Measurements from ENCODE around the gene SRRM2. TPM values are rescaled to one million over a fixed set of nuclear protein-coding genes. Genes with fewer than 3 reads are reported as not detected.

The SRRM2 gene
- total and polyA plus RNA-seq, 2 donors, result 42.4 to 690 TPM

DNA sequence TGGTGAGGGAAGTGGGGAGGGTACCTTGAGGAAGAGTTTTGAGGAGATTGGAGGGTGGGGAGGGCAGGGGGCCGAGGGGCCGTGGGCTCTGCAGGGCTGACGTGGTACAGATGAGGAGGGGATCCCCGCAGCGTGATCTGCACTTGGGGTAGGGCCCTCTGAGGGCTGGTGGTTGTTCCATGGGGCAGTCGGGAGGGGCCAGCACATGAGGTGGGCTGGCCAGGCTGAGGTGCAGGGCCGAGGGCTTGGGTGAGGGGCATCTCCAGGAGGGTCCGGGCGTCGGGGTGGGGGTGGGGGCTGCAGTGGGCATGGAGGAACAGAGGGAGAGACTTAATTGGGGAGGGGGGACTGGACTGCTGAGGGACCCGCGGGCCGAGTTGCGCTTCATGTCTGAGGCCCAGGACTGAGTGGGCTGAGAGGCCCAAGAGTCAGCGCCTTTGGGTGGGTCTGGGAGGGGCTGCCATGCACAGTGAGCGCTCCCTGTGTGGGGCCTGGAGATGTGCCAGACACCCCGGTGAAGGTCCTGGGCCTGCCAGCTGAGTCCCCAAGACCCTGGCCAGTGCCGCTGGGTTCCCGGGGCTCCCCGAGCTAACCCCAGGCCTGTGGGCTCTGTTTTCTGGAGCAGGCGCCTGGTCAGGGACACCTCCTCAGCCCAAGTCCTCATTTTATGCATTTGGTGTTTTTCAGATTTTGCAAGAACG, 45.7 kb upstream of the SRRM2 start:
- Histone ChIP-seq H3K36me3 (ENCODE audit: control insufficient read depth in 2 of 2, insufficient read depth in 2 of 2, low read length in 1 of 2) (peaks cover 38 to 76% of the 10 kb centered on the region in 2 donors), H3K4me1 (ENCODE audit: control insufficient read depth in 2 of 2, insufficient read depth in 2 of 2, low read length in 2 of 2) (no peaks in the 10 kb centered on the region), H3K27me3 (ENCODE audit: control insufficient read depth in 2 of 2, insufficient read depth in 1 of 2, low read length in 1 of 2) (no peaks in the 10 kb centered on the region), H3K9me3 (ENCODE audit: control insufficient read depth in 2 of 2, insufficient read depth in 1 of 2, low read length in 1 of 2) (no peaks in the 10 kb centered on the region), H3K27ac (ENCODE audit: low read depth in 1 of 2, low read length in 1 of 2) (no peak overlapping the region), H3K4me3 (ENCODE audit: low read length in 2 of 2) (no peak overlapping the region)
- 97% methylated on average over 22 of the region's 22 CpGs for WGBS
- no peak for DNase-seq (ENCODE audit: low read depth in 6 of 9, low spot score in 9 of 9)

DNA sequence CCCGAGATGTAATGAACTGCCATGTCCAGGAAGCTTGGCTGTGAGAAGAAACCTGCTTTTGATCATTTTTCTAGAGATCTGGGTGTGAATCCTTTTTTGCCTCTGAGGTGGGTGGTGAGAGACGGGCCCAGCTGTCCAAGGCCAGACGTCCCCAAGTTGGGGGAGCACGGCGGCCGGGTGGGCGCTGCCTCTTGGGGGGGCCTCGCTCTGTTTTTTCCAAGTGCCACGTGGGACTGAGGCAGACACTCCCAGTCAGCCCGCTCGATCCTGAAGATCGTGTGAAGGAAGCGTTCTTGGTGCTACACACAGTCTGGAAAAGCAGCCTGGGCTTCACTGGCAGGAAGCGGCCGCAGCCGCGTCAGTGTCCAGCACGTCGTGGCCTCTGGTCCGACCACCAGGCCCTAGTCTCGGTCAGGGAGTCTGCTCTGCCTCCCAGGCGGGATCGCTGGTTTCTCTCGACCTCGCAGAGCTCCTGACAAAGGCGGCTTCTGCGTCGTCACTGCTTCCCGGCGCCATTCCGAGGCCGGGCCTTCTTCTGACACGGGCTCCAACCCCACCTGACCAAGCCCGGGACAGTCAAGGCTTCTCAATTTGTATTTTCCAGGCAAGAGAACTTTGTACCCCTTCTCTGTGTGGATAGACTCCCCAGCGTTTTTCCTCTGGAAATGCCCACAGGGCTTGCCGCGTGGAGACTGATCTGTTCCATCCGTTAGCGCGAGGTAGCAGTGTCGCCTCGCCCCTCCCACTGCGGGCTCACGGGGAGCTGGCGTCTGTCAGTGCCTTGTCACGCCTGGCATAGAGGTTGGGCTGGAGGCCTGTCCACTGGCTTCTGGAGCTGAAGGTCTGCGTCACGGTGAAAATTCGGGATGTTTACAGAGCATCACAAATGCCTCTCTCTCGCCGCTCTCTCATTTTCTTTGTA, 44.8 kb upstream of the SRRM2 start:
- Histone ChIP-seq H3K9me3 (ENCODE audit: control insufficient read depth in 2 of 2, insufficient read depth in 1 of 2, low read length in 1 of 2) (no peaks in the 10 kb centered on the region), H3K36me3 (ENCODE audit: control insufficient read depth in 2 of 2, insufficient read depth in 2 of 2, low read length in 1 of 2) (peaks cover 29 to 67% of the 10 kb centered on the region in 2 donors), H3K4me1 (ENCODE audit: control insufficient read depth in 2 of 2, insufficient read depth in 2 of 2, low read length in 2 of 2) (no peaks in the 10 kb centered on the region), H3K27me3 (ENCODE audit: control insufficient read depth in 2 of 2, insufficient read depth in 1 of 2, low read length in 1 of 2) (no peaks in the 10 kb centered on the region), H3K27ac (ENCODE audit: low read depth in 1 of 2, low read length in 1 of 2) (no peak overlapping the region), H3K4me3 (ENCODE audit: low read length in 2 of 2) (no peak overlapping the region)
- no peak for DNase-seq (ENCODE audit: low read depth in 6 of 9, low spot score in 9 of 9)
- 97% methylated on average over 51 of the region's 51 CpGs for WGBS

DNA sequence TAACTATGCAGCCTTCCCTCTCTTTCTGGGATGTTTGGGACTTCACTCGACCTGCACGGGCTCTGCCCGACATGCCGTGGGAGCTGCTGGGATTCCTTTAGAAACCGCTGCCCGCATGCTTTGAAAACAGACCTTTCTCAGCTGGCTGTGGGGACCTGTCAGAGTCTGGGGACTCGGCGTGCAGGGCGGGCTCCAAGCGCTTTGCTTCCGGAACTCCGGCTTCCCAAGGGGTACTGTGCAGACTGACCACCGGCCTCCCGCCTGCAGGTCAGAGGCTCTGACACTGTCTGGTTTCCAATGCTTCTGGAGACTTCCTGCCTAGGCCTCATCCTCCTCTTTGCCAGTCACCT, 44.2 kb upstream of the SRRM2 start:
- H3K27ac ChIP-seq (ENCODE audit: low read depth in 1 of 2, low read length in 1 of 2), result no peak overlapping the region
- H3K4me3 ChIP-seq (ENCODE audit: low read length in 2 of 2), result no peak overlapping the region
- H3K4me1 ChIP-seq (ENCODE audit: control insufficient read depth in 2 of 2, insufficient read depth in 2 of 2, low read length in 2 of 2), result no peaks in the 10 kb centered on the region
- no peak for DNase-seq (ENCODE audit: low read depth in 6 of 9, low spot score in 9 of 9)
- 98% methylated on average over 14 of the region's 14 CpGs for WGBS
- no peaks in the 10 kb centered on the region for H3K27me3 ChIP-seq (ENCODE audit: control insufficient read depth in 2 of 2, insufficient read depth in 1 of 2, low read length in 1 of 2)
- no peaks in the 10 kb centered on the region for H3K9me3 ChIP-seq (ENCODE audit: control insufficient read depth in 2 of 2, insufficient read depth in 1 of 2, low read length in 1 of 2)
- peaks cover 27 to 61% of the 10 kb centered on the region in 2 donors for H3K36me3 ChIP-seq (ENCODE audit: control insufficient read depth in 2 of 2, insufficient read depth in 2 of 2, low read length in 1 of 2)

DNA sequence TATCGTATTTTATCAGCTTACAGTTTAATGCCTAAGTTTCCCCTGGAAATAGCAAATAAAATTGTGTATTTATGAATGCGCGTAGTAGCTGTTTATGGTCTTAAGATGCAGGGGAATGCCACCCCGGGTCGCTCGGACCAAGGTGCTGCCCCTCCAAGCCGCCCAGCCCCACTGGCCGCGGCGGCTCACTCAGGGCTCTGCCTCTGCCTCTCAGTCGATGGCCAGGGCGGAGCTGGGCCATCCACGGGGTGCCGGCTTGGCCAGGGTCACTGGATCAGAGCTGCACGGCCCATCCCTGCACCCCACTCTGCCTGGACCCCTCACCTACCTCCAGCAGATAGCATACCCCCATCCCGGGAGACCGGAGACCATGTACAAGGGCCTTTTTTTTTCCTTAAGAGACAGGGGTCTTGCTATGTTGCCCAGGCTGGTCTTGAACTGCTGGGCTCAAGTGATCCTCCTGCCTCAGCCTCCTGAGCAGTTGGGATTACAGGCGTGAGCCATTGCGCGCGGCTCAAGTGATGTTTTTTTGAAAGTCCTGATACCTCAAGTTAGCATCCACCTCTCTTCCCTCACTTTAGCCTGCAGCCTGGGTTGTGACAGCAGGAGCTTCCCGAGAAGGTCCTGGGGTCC, 43.4 kb upstream of the SRRM2 start:
- peaks cover 0 to 2% of the 10 kb centered on the region in 2 donors for H3K27me3 ChIP-seq (ENCODE audit: control insufficient read depth in 2 of 2, insufficient read depth in 1 of 2, low read length in 1 of 2)
- H3K4me3 ChIP-seq (ENCODE audit: low read length in 2 of 2), result no peak overlapping the region
- no peaks in the 10 kb centered on the region for H3K4me1 ChIP-seq (ENCODE audit: control insufficient read depth in 2 of 2, insufficient read depth in 2 of 2, low read length in 2 of 2)
- no peak overlapping the region for H3K27ac ChIP-seq (ENCODE audit: low read depth in 1 of 2, low read length in 1 of 2)
- H3K36me3 ChIP-seq (ENCODE audit: control insufficient read depth in 2 of 2, insufficient read depth in 2 of 2, low read length in 1 of 2), result peaks cover 27 to 55% of the 10 kb centered on the region in 2 donors
- 98% methylated on average over 22 of the region's 22 CpGs for WGBS
- H3K9me3 ChIP-seq (ENCODE audit: control insufficient read depth in 2 of 2, insufficient read depth in 1 of 2, low read length in 1 of 2), result no peaks in the 10 kb centered on the region
- no peak for DNase-seq (ENCODE audit: low read depth in 6 of 9, low spot score in 9 of 9)

DNA sequence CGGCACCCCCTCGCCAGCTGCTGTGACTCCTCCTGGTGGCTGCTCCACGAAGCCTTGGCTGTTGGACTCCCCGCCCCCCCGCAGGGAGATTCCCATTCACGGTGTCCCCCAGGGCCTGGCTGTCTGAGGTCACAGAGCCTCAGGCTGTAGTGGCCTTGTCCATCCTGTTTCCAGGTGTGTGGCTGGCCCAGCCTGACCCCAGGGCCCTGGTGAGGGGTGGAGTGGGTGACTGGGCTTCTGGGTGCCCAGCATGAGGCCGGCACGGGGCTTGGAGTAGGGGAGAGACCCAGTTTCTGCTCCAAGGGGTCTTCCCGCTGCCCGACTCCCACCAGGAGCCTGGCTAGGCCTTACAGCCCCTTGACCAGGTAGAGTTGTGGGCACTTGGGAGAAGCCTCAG, 42.9 kb upstream of the SRRM2 start:
- WGBS, result 97% methylated on average over 10 of the region's 10 CpGs
- H3K27me3 ChIP-seq (ENCODE audit: control insufficient read depth in 2 of 2, insufficient read depth in 1 of 2, low read length in 1 of 2), result peaks cover 0 to 4% of the 10 kb centered on the region in 2 donors
- H3K36me3 ChIP-seq (ENCODE audit: control insufficient read depth in 2 of 2, insufficient read depth in 2 of 2, low read length in 1 of 2), result peaks cover 25 to 50% of the 10 kb centered on the region in 2 donors
- no peaks in the 10 kb centered on the region for H3K9me3 ChIP-seq (ENCODE audit: control insufficient read depth in 2 of 2, insufficient read depth in 1 of 2, low read length in 1 of 2)
- no peak overlapping the region for H3K4me3 ChIP-seq (ENCODE audit: low read length in 2 of 2)
- no peaks in the 10 kb centered on the region for H3K4me1 ChIP-seq (ENCODE audit: control insufficient read depth in 2 of 2, insufficient read depth in 2 of 2, low read length in 2 of 2)
- no peak overlapping the region for H3K27ac ChIP-seq (ENCODE audit: low read depth in 1 of 2, low read length in 1 of 2)
- DNase-seq (ENCODE audit: low read depth in 6 of 9, low spot score in 9 of 9), result no peak

DNA sequence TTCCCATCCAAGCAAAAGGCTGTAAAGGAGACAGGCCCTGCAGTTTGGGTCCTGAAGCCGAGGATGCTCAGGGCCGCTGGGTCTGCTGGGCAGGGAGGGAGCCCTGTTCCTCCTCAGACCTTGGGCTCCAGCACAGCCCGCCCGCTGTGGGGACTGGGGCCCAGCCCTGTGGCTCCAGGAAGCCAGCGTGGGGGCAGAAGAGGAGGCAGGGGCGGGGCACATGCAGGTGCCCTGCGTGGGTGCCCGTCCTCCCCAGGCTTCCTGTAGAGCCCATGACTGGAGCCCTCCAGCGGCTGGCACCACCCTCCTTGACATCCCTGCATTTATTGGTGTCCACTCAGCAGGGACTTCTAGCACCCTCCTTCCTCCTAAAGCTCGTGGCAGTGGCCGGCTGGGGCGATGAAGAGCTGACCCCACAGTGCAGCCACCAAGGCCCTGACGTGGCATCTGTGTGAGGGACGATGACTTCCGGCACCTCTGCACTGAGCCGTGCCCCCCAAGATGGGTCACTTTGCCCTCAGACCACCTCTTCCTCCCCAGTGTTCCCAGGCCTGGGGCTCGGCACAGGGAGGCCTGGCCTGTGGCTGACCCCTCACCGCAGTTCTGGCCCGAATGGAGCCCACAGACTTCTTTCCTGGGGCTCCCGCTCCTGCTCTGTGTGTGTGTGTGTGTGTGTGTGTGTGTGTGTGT, 42.3 kb upstream of the SRRM2 start:
- Histone ChIP-seq H3K36me3 (ENCODE audit: control insufficient read depth in 2 of 2, insufficient read depth in 2 of 2, low read length in 1 of 2) (peaks cover 24 to 44% of the 10 kb centered on the region in 2 donors), H3K27me3 (ENCODE audit: control insufficient read depth in 2 of 2, insufficient read depth in 1 of 2, low read length in 1 of 2) (peaks cover under 1 to 7% of the 10 kb centered on the region in 2 donors), H3K27ac (ENCODE audit: low read depth in 1 of 2, low read length in 1 of 2) (no peak overlapping the region), H3K4me1 (ENCODE audit: control insufficient read depth in 2 of 2, insufficient read depth in 2 of 2, low read length in 2 of 2) (peaks cover under 1 to 2% of the 10 kb centered on the region in 2 donors), H3K9me3 (ENCODE audit: control insufficient read depth in 2 of 2, insufficient read depth in 1 of 2, low read length in 1 of 2) (no peaks in the 10 kb centered on the region), H3K4me3 (ENCODE audit: low read length in 2 of 2) (no peak overlapping the region)
- DNase-seq (ENCODE audit: low read depth in 6 of 9, low spot score in 9 of 9), result no peak
- 94% methylated on average over 20 of the region's 20 CpGs for WGBS

DNA sequence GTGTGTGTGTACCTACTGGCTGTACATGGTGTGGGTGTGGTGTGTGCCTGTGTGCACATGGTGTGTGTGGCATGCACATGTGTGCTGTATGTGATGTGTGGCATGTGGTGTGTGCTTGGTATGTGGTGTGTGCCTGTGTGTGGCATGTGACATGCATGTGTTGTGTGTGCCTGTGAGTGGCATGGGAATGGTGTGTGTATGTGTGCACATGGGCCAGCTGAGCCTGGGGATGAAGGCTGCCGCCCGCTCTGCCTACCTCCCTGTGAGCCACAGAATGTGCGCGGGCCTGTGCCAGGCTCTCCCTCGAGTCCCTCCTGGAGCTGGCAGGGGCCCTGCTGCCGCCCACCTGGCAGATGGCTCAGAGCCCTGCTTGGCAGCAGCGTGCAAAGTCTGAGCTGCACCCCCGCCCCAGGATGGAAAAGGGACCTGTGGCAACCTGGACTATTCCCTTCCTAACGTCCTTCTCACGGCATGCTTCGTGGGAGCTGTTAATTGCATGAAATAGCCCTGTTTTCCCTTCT, 41.7 kb upstream of the SRRM2 start:
- no peak for DNase-seq (ENCODE audit: low read depth in 6 of 9, low spot score in 9 of 9)
- Histone ChIP-seq H3K27me3 (ENCODE audit: control insufficient read depth in 2 of 2, insufficient read depth in 1 of 2, low read length in 1 of 2) (peaks cover 3 to 9% of the 10 kb centered on the region in 2 donors), H3K27ac (ENCODE audit: low read depth in 1 of 2, low read length in 1 of 2) (no peak overlapping the region), H3K36me3 (ENCODE audit: control insufficient read depth in 2 of 2, insufficient read depth in 2 of 2, low read length in 1 of 2) (peaks cover 20 to 39% of the 10 kb centered on the region in 2 donors), H3K4me1 (ENCODE audit: control insufficient read depth in 2 of 2, insufficient read depth in 2 of 2, low read length in 2 of 2) (peaks cover 4 to 5% of the 10 kb centered on the region in 2 donors), H3K4me3 (ENCODE audit: low read length in 2 of 2) (no peak overlapping the region), H3K9me3 (ENCODE audit: control insufficient read depth in 2 of 2, insufficient read depth in 1 of 2, low read length in 1 of 2) (no peaks in the 10 kb centered on the region)
- 93% methylated on average over 11 of the region's 11 CpGs for WGBS

DNA sequence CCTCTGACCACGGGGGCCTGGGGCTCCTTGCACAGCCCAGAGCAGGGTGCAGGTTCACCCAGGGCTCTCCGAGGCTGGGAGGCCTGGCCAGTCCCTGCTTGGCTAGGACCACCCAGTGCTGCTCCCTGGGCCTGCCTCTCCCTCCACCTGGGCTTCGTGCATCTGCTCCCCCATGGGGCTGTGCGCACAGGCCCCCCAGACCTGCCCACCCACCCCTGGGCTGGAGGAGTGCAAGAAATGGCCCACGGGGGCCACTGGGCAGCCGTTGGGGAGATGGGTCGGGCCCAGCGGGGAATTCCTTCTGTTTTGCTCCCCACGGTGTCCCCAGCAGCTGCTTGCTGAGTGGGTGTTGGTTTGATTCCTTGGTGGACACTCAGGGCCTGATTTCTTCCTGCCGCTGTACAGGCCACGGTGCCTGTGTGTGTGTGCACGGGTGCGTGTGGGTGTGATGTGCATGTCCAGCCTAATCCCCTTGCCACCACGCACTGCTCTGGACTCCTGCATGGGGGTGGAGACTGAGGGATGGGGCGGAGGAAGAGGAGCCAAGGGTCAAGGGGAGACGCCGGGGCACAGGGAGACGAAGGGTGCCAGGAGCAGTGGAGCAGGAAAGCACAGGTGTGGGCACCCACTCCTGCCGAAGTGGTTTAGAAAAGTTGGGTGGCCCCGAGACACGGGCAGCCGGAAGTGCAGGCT, 40.9 kb upstream of the SRRM2 start:
- no peak overlapping the region for H3K27ac ChIP-seq (ENCODE audit: low read depth in 1 of 2, low read length in 1 of 2)
- H3K27me3 ChIP-seq (ENCODE audit: control insufficient read depth in 2 of 2, insufficient read depth in 1 of 2, low read length in 1 of 2), result peaks cover 3 to 15% of the 10 kb centered on the region in 2 donors
- peaks cover 5 to 7% of the 10 kb centered on the region in 2 donors for H3K4me1 ChIP-seq (ENCODE audit: control insufficient read depth in 2 of 2, insufficient read depth in 2 of 2, low read length in 2 of 2)
- peaks cover 16 to 33% of the 10 kb centered on the region in 2 donors for H3K36me3 ChIP-seq (ENCODE audit: control insufficient read depth in 2 of 2, insufficient read depth in 2 of 2, low read length in 1 of 2)
- H3K4me3 ChIP-seq (ENCODE audit: low read length in 2 of 2), result no peak overlapping the region
- 84% methylated on average over 22 of the region's 22 CpGs for WGBS
- DNase-seq (ENCODE audit: low read depth in 6 of 9, low spot score in 9 of 9), result no peak
- no peaks in the 10 kb centered on the region for H3K9me3 ChIP-seq (ENCODE audit: control insufficient read depth in 2 of 2, insufficient read depth in 1 of 2, low read length in 1 of 2)

All from thymus (tissue), 11 donors.